ENCODE data around the gene CCDC33.

Gene CCDC33

DNA sequence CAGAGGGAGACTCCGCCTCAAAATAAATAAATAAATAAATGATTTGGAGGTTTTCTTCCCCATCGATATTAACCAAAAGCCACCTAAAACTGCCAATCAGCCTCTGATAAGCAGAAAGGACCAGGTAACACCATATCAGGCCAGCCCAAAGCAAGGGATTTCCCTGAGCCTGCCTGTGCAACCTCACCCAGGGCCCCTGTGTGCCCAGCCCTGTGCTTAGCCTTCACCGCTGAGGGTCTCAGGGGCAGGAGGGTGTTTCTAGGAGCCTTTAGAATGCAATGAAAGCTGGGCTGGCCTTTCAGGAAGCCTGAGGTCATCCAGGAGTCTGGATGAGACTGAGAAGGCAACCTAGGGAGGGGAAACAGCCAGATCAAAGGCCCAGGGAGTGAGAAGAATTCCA is 95.9 kb downstream of the CCDC33 start:
- TF ChIP-seq, protein P1, sequence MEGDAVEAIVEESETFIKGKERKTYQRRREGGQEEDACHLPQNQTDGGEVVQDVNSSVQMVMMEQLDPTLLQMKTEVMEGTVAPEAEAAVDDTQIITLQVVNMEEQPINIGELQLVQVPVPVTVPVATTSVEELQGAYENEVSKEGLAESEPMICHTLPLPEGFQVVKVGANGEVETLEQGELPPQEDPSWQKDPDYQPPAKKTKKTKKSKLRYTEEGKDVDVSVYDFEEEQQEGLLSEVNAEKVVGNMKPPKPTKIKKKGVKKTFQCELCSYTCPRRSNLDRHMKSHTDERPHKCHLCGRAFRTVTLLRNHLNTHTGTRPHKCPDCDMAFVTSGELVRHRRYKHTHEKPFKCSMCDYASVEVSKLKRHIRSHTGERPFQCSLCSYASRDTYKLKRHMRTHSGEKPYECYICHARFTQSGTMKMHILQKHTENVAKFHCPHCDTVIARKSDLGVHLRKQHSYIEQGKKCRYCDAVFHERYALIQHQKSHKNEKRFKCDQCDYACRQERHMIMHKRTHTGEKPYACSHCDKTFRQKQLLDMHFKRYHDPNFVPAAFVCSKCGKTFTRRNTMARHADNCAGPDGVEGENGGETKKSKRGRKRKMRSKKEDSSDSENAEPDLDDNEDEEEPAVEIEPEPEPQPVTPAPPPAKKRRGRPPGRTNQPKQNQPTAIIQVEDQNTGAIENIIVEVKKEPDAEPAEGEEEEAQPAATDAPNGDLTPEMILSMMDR (conservative IDR thresholded peaks at IDR 0.05; ENCODE audit: low read depth) = no peak
- no peak for DNase-seq (ENCODE audit: low spot score)
- ChIA-PET CTCF (no interaction called here), POLR2A (ENCODE audit: low non-redundant PET) (no interaction called here)
- H3K27ac ChIP-seq = no peak overlapping the region

DNA sequence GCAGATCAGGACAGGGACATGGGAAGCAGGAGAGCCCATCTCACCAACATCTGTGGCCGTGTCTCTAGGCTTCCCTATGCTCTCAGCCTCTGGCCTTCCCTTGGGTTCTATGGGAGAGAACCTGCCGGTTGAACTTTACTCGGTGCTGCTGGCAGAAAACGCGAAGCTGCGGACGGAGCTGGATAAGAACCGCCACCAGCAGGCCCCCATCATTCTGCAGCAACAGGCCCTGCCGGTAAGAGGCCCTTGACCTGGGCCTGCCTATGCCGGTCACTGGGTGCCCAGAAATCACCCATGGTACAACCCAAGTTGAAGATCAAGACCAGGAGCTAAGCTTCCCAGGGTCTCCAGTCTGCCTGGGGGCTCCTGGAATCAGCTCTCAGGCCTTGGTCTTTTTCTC is 96.5 kb downstream of the CCDC33 start:
- POLR2A ChIA-PET (ENCODE audit: low non-redundant PET) = no interaction called here
- TF ChIP-seq, protein P1 (conservative IDR thresholded peaks at IDR 0.05; ENCODE audit: low read depth) = no peak
- DNase-seq (ENCODE audit: low spot score) = no peak
- CTCF ChIA-PET = no interaction called here
- H3K27ac ChIP-seq = no peak overlapping the region

DNA sequence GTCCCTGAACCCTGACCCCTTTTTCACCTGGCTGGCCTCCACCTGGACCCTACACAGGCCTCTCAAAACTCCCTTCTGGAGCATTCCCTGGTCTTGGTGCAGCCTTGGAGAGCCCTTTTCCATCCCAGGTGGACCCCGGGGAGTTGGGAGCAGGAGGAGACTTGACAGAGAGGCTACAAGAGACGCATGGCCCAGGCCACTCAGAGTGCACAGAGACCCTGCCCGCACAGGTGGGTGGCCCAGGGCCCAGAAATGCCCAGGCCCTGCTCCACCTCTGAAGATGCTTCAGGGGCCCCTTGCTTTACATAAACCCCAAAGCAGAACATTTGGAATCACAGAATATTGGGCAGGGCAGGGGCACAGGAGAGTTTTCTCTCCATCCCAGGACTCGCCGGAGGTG is 97.0 kb downstream of the CCDC33 start:
- CTCF ChIA-PET = no interaction called here

DNA sequence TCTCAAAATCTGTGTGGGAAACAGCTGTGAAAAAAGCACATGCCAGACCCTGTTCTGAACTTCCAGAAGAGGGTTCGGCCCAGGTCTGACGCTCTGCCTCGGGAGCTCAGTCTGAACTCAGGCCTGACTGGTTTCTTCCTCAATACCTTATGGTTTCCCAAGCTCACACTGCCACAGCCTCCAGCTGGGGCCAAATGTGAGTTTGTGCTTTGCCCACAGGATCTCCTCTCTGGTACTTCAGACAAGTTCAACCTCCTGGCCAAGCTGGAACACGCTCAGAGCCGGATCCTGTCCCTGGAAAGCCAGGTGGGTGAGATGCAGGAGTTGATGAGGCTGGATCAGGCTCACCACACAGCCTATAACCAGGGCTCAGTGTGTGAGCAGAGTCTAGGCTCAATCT is 97.5 kb downstream of the CCDC33 start:
- H3K27ac ChIP-seq = no peak overlapping the region
- TF ChIP-seq, protein P1 (conservative IDR thresholded peaks at IDR 0.05; ENCODE audit: low read depth) = no peak
- no peak for DNase-seq (ENCODE audit: low spot score)
- CTCF ChIA-PET = interaction anchor here (0.7 kb wide), 1 partner anchor 312 kb away, joined by 3 read pairs; no protein-coding TSS in a partner anchor
- POLR2A ChIA-PET (ENCODE audit: low non-redundant PET) = no interaction called here

More for the DNA sequence above, 97.0 kb downstream of the CCDC33 start:
- no peak overlapping the region for H3K27ac ChIP-seq
- POLR2A ChIA-PET (ENCODE audit: low non-redundant PET) = no interaction called here
- TF ChIP-seq, protein P1 (conservative IDR thresholded peaks at IDR 0.05; ENCODE audit: low read depth) = no peak
- DNase-seq (ENCODE audit: low spot score) = no peak

DNA sequence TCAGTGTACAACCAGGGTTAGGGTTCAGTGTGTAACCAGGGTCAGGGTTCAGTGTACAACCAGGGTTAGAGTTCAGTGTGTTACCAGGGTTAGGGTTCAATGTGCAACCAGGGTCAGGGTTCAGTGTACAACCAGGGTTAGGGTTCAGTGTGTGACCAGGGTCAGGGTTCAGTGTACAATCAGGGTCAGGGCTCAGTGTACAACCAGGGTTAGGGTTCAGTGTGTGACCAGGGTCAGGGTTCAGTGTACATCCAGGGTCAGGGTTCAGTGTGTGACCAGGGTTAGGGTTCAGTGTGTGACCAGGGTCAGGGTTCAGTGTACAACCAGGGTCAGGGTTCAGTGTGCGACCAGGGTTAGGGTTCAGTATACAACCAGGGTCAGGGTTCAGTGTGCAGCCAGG is 98.0 kb downstream of the CCDC33 start:
- TF ChIP-seq, protein P1 (conservative IDR thresholded peaks at IDR 0.05; ENCODE audit: low read depth) = no peak
- H3K27ac ChIP-seq = no peak overlapping the region
- ChIA-PET CTCF (interaction anchor here (0.6 to 0.7 kb wide), 2 partner anchors 13 to 313 kb away, joined by 3 read pairs; no protein-coding TSS in a partner anchor), POLR2A (ENCODE audit: low non-redundant PET) (no interaction called here)
- no peak for DNase-seq (ENCODE audit: low spot score)

DNA sequence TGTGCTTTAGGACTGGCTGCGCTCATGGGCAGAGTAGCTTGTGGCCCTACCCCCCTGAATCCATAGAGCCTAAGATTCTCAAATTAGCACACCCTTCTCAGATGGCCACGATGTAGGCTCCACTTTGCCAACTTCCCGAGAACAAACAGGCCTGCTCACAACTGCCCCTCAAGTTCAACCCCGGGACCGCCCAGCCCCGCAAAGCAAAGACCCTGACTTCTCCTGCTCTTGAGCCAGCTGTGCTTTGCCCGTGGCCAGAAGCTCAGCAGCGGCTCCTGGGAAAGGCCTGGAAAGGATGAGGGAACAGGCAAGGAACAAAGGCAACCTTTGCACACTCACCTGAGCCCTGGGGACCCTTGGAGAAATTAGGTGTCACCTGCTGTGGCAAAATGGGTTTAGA is 99.3 kb downstream of the CCDC33 start:
- ChIA-PET CTCF (interaction anchor here (0.5 kb wide), 1 partner anchor 286 kb away, joined by 3 read pairs; no protein-coding TSS in a partner anchor), POLR2A (ENCODE audit: low non-redundant PET) (no interaction called here)
- no peak overlapping the region for H3K27ac ChIP-seq
- no peak for DNase-seq (ENCODE audit: low spot score)
- TF ChIP-seq, protein P1 (conservative IDR thresholded peaks at IDR 0.05; ENCODE audit: low read depth) = no peak

Data from RWPE1 (cell line).